Sigmoid colon (tissue), 7 donors: ENCODE data around the gene PRSS57. TPM values are rescaled to one million over a fixed set of nuclear protein-coding genes. Genes with fewer than 3 reads are reported as not detected.
A peak's percentile ranks its signal among the peaks of the same experiment; 100 is the strongest.

ENCODE experiments used
- DNase-seq: peaks from one replicate; pipeline ENCODE4 v3.0.0-alpha.2; 2019
- H3K27ac ChIP-seq, 4 donors: fragments of 200-600 bp; sonication (generic); one replicate each; pipeline ENCODE4 v1.5.1; 2016 to 2019; ENCODE audit warnings: mild to moderate bottlenecking in 1 of 4
- H3K27me3 ChIP-seq, 3 donors: fragments of 200-600 bp; sonication (generic); one replicate each; pipeline ENCODE4 v1.5.1; 2019; ENCODE audit warnings: mild to moderate bottlenecking in 1 of 3
- H3K36me3 ChIP-seq, 4 donors: fragments of 200-600 bp; sonication (generic); one replicate each; pipeline ENCODE4 v1.5.1; 2016 to 2019
- H3K4me1 ChIP-seq, 4 donors: fragments of 200-600 bp; sonication (generic); one replicate each; pipeline ENCODE4 v1.5.1; 2017 to 2019
- H3K4me3 ChIP-seq, 4 donors: fragments of 200-600 bp; sonication (generic); one replicate each; pipeline ENCODE4 v1.5.1; 2017 to 2019; ENCODE audit warnings: mild to moderate bottlenecking in 2 of 4, moderate library complexity in 1 of 4
- H3K9me3 ChIP-seq, 4 donors: fragments of 200-600 bp in 3 of 4; sonication (generic) in 3 of 4; one replicate each; pipeline versions ENCODE4 v1.5.1 to v1.6.1; 2013 to 2019
- EP300 ChIP-seq, 4 donors: sonication (generic); formaldehyde crosslinking; IDR thresholded peaks; one replicate each; pipeline ENCODE4 v1.6.1; 2017; ENCODE audit warnings: antibody characterized with exemption in 4 of 4
- POLR2A ChIP-seq, 2 donors: fragments of 450-650 bp; IDR thresholded peaks; one replicate each; pipeline ENCODE4 v1.6.1; 2016; ENCODE audit warnings: antibody characterized with exemption in 2 of 2, mild to moderate bottlenecking in 2 of 2, moderate library complexity in 2 of 2
- POLR2AphosphoS5 ChIP-seq, 4 donors: sonication (generic); formaldehyde crosslinking; IDR thresholded peaks; one replicate each; pipeline ENCODE4 v1.6.1; 2017; ENCODE audit warnings: antibody characterized with exemption in 4 of 4
- WGBS, 2 donors: extraction: QIAGEN DNeasy Blood & Tissue Kit; methylation state at CpG; one replicate each; pipeline ENCODE4 v1.1.7; 2013; 5-methylcytosine and 5-hydroxymethylcytosine counted together
- intact Hi-C: fragments of 100-400 bp; cut with DNase I; formaldehyde crosslinking; loops from one replicate; pipeline ENCODE4 v1.15.1; 2023
- polyA plus RNA-seq, 3 donors: library from polyadenylated mRNA; stranded (reverse); fragments of 200-250 nt; gene quantifications; one replicate each; pipeline ENCODE4 v1.2.3, GENCODE V29; 2013
- total RNA-seq, 4 donors: library from RNA; depleted of rRNA; stranded (reverse); fragments of >200 nt; gene quantifications; one replicate each; pipeline ENCODE4 v1.1.0, GENCODE V29; 2016
- TF ChIP-seq, protein P1 (sequence below), 4 experiments: fragments of 450-650 bp in 3 of 4; fragments of 200-600 bp in 1 of 4; IDR thresholded peaks; one replicate each; pipeline ENCODE4 v1.5.1; 2016 to 2019; ENCODE audit warnings: antibody characterized with exemption in 4 of 4, mild to moderate bottlenecking in 3 of 4, moderate library complexity in 2 of 4
- donor health status: healthy with polysubstance abuse.
- donor health status: Bipolar disorder and iron deficiency.
- donor health status: healthy.

Gene PRSS57
- total and polyA plus RNA-seq, 7 donors = 0.15 TPM; not detected in 6

DNA sequence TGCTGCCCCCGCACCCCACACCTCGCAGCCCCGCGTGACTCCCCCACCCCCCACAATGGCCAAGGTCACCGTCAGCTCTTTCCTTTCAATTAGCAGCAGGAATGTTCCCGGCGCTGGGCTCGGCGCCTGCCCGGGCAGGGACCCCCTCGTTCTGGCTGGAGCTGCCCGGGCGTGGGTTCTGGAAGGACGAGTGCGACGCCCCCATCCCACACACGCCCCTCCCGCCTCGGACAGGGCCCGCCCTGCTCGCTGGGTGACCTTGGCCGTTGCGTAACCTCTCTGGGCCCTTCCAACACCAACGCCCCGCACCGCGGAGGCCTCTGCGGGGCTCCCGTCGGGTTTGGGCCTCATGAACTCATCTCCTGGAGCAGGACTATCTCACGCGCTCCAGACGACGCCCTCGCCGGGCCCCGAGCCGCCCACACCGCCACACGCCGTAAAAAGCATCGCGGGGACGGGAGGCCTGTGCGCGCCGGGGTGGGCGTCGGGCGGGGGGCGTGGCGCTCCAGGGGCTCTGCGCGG is 23.8 kb upstream of the PRSS57 start:
- H3K9me3 ChIP-seq = peaks cover 0 to 4% (median under 1%) of the 10 kb centered on the region in 4 donors
- WGBS, 2 donors = 16 to 27% methylated on average over 54 of the region's 54 CpGs
- H3K27me3 ChIP-seq = peaks cover 4 to 31% (median 6%) of the 10 kb centered on the region in 3 donors
- intact Hi-C loops = no loop called here
- H3K4me3 ChIP-seq = peak overlapping the region in 1 of 4 donors; percentile 18
- H3K36me3 ChIP-seq = no peaks in the 10 kb centered on the region
- peak; percentile 87 for DNase-seq
- TF ChIP-seq POLR2A (IDR thresholded peaks at IDR 0.05) (no peak), POLR2AphosphoS5 (IDR thresholded peaks at IDR 0.05) (peak in 2 of 4 donors; percentile 20 to 32)
- H3K4me1 ChIP-seq = peaks cover 0 to 28% (median 18%) of the 10 kb centered on the region in 4 donors
- peak overlapping the region; percentile 52 to 75 (median 61) for H3K27ac ChIP-seq

DNA sequence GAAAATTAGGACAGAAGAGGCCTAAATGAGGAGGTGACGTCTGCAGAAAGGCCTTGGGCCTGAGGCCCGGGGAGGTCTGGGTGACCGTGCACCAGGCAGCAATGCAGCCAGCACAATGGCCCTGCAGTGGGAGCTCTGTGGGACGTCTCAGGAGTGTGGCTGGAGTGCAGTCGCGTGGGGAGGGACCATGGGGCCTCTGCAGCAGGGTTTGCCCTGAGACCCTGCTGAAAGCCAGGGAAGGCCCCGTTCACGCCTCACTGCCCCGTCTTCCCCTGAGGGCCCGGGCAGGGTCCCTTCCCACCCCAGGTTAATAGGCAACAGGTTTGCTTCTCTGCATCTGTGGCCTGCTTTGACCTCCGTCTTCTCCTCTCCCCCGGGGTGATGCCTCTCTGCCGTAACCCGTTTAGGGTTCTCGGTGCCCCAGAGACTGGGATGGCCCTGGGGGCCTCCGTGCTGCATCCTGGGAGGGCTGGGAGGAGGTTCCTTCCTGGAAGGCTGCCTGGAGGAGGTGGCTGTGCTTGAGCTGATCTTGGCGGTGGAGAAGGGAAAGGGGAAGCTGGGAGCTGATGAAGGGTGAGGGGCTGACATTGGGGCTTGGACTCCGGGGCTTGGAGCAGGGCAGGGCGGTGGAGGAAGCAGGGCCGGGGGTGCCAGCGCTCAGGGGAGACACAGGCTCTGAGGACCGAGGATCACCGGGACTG is 23.1 kb upstream of the PRSS57 start:
- 54 to 61% methylated on average over 23 of the region's 23 CpGs for WGBS, 2 donors
- TF ChIP-seq, protein P1, sequence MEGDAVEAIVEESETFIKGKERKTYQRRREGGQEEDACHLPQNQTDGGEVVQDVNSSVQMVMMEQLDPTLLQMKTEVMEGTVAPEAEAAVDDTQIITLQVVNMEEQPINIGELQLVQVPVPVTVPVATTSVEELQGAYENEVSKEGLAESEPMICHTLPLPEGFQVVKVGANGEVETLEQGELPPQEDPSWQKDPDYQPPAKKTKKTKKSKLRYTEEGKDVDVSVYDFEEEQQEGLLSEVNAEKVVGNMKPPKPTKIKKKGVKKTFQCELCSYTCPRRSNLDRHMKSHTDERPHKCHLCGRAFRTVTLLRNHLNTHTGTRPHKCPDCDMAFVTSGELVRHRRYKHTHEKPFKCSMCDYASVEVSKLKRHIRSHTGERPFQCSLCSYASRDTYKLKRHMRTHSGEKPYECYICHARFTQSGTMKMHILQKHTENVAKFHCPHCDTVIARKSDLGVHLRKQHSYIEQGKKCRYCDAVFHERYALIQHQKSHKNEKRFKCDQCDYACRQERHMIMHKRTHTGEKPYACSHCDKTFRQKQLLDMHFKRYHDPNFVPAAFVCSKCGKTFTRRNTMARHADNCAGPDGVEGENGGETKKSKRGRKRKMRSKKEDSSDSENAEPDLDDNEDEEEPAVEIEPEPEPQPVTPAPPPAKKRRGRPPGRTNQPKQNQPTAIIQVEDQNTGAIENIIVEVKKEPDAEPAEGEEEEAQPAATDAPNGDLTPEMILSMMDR (IDR thresholded peaks at IDR 0.05) = no peak
- H3K4me1 ChIP-seq = peaks cover 0 to 28% (median 18%) of the 10 kb centered on the region in 4 donors
- H3K9me3 ChIP-seq = peaks cover 0 to 4% (median under 1%) of the 10 kb centered on the region in 4 donors
- DNase-seq = no peak
- H3K27ac ChIP-seq = peak overlapping the region; percentile 52 to 75 (median 61)
- intact Hi-C loops = no loop called here
- H3K27me3 ChIP-seq = peaks cover 4 to 31% (median 6%) of the 10 kb centered on the region in 3 donors
- H3K36me3 ChIP-seq = no peaks in the 10 kb centered on the region
- no peak overlapping the region for H3K4me3 ChIP-seq

DNA sequence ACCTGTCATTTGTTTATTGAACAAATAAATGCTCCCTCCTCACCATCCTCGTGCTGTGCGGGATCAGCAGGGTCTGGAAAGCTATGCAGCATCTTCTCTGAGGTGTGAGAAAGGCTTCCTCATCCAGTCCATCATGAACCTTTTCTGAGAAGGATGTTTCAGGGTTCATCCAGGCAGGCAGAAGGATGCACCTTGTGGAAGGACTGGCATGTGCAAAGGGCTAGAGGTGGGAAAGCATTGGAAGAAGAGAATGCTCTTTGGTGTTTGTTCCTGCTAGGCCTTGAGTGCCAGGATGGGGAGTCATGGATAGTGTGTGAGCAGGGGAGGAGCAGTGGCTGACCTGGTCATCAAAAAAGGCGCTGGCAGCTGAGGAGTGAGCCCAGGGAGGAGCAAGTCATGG is 20.1 kb upstream of the PRSS57 start:
- Histone ChIP-seq H3K4me1 (peaks cover 0 to 28% (median 24%) of the 10 kb centered on the region in 4 donors), H3K36me3 (no peaks in the 10 kb centered on the region), H3K27ac (no peak overlapping the region), H3K9me3 (peaks cover 0 to 4% (median under 1%) of the 10 kb centered on the region in 4 donors), H3K4me3 (no peak overlapping the region), H3K27me3 (peaks cover 4 to 31% (median 6%) of the 10 kb centered on the region in 3 donors)
- whole genome bisulfite sequencing, 2 donors = 87 to 90% methylated on average over 3 of the region's 3 CpGs
- intact Hi-C loops = no loop called here
- TF ChIP-seq, protein P1 (IDR thresholded peaks at IDR 0.05) = no peak
- TF ChIP-seq EP300 (IDR thresholded peaks at IDR 0.05) (no peak), POLR2AphosphoS5 (IDR thresholded peaks at IDR 0.05) (no peak), POLR2A (IDR thresholded peaks at IDR 0.05) (no peak)
- DNase-seq = no peak

DNA sequence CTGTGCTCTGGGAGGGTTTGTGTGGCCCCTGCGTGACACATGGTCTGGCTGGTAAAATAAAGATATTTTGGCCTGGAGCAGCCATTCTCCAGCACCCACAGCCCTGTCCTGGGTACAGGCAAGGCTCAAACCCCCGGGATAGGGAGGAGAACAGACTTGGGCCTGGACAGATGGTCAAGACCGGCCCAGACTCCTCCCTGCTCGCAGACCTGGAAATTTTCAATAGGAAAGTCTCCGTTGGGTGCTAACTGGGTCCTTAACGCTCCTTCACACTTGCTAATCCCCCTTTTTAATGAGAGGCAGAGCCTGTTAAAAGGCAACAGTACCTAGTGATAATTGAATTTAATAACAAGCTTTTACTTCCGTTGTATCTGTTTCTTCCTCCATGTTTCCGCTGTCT is 16.0 kb upstream of the PRSS57 start:
- no peaks in the 10 kb centered on the region for H3K36me3 ChIP-seq
- intact Hi-C loops = loop anchor here (2.0 kb wide), 1 partner anchor 22 kb away; no protein-coding TSS in a partner anchor
- H3K4me3 ChIP-seq = no peak overlapping the region
- WGBS, 2 donors = 79 to 85% methylated on average over 8 of the region's 8 CpGs
- DNase-seq = no peak
- no peak for TF ChIP-seq POLR2A (IDR thresholded peaks at IDR 0.05)
- no peak for TF ChIP-seq POLR2AphosphoS5 (IDR thresholded peaks at IDR 0.05)
- TF ChIP-seq, protein P1 (IDR thresholded peaks at IDR 0.05) = no peak
- no peak for TF ChIP-seq EP300 (IDR thresholded peaks at IDR 0.05)
- peaks cover 0 to 3% (median 0%) of the 10 kb centered on the region in 3 donors for H3K27me3 ChIP-seq
- peaks cover 0 to 29% (median 21%) of the 10 kb centered on the region in 4 donors for H3K4me1 ChIP-seq
- H3K9me3 ChIP-seq = peaks cover 0 to 4% (median under 1%) of the 10 kb centered on the region in 4 donors
- peak overlapping the region; percentile 80 to 82 (median 82) for H3K27ac ChIP-seq

DNA sequence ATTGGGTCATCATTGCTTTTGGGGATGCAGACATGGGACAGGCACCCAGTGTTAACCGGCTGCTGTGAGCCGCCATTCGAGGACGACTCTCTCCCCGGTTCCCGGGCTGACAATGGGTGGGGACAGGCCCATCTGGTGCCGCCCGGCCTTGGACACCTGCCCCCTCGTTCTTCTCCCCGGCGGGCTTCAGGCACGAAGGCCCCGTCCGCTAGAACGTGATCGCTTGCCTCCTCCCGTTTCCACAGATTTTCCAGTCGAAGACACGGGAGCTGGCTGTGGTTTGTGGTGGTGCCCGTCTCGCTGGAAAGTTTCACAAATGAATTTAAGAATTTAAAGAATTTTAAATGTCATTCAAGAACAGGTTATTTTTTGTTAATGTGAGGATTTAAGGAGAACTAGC is 15.5 kb upstream of the PRSS57 start:
- WGBS, 2 donors = 68 to 76% methylated on average over 21 of the region's 21 CpGs
- Histone ChIP-seq H3K9me3 (peaks cover 0 to 4% (median under 1%) of the 10 kb centered on the region in 4 donors), H3K36me3 (no peaks in the 10 kb centered on the region), H3K4me3 (peak overlapping the region in 3 of 4 donors; percentile 68 to 95 (median 87)), H3K4me1 (peaks cover 0 to 29% (median 21%) of the 10 kb centered on the region in 4 donors), H3K27me3 (peaks cover 0 to 3% (median 0%) of the 10 kb centered on the region in 3 donors), H3K27ac (peak overlapping the region; percentile 80 to 82 (median 82))
- intact Hi-C loops = loop anchor here (2.0 kb wide), 1 partner anchor 22 kb away; no protein-coding TSS in a partner anchor
- TF ChIP-seq POLR2AphosphoS5 (IDR thresholded peaks at IDR 0.05) (peak in 1 of 4 donors; percentile 6), EP300 (IDR thresholded peaks at IDR 0.05) (no peak)
- DNase-seq = no peak
